Measurements from ENCODE around the gene ANKRD6.

GRCh38 chr6:89642956-89643355 is 210.0 kb downstream of the ANKRD6 start:
- TF ChIP-seq, protein P1, sequence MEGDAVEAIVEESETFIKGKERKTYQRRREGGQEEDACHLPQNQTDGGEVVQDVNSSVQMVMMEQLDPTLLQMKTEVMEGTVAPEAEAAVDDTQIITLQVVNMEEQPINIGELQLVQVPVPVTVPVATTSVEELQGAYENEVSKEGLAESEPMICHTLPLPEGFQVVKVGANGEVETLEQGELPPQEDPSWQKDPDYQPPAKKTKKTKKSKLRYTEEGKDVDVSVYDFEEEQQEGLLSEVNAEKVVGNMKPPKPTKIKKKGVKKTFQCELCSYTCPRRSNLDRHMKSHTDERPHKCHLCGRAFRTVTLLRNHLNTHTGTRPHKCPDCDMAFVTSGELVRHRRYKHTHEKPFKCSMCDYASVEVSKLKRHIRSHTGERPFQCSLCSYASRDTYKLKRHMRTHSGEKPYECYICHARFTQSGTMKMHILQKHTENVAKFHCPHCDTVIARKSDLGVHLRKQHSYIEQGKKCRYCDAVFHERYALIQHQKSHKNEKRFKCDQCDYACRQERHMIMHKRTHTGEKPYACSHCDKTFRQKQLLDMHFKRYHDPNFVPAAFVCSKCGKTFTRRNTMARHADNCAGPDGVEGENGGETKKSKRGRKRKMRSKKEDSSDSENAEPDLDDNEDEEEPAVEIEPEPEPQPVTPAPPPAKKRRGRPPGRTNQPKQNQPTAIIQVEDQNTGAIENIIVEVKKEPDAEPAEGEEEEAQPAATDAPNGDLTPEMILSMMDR (IDR thresholded peaks at IDR 0.05; ENCODE audit: extremely low read depth in 1 of 2, insufficient read depth in 1 of 2, low read depth in 1 of 2, low read length in 2 of 2), result no peak
- TF ChIP-seq POLR2AphosphoS5 (IDR thresholded peaks at IDR 0.05; ENCODE audit: insufficient read depth, low read depth, low read length) (no peak), JUN (IDR thresholded peaks at IDR 0.05; ENCODE audit: borderline replicate concordance, insufficient read depth, insufficient read length, low read depth) (no peak)
